B cell (primary cell): ENCODE measurements around the gene KDM1B.

ENCODE experiments used
- CTCF ChIP-seq: fragments of 200-600 bp; IDR thresholded peaks from one replicate; pipeline ENCODE4 v1.8.0; 2022; ENCODE audit warnings: antibody characterized with exemption, mild to moderate bottlenecking
- EZH2 ChIP-seq: IDR thresholded peaks from 2 replicates; pipeline ENCODE4 v1.6.1; 2012; ENCODE audit warnings: borderline replicate concordance, low read depth, mild to moderate bottlenecking, moderate library complexity, low read length; ENCODE audit not compliant: insufficient read depth, poor library complexity, severe bottlenecking

GRCh38 chr6:18162401-18162800, 7.2 kb downstream of the KDM1B start:
- no peak for TF ChIP-seq CTCF
- TF ChIP-seq EZH2, result no peak
